ENCODE results near the gene CRACDL.
"Not testable (repeated sequence)": the region's sequence is repeated elsewhere in the genome, so short reads cannot be mapped to it uniquely, and the experiment has no call there.

The CRACDL gene

GRCh38 chr2:98882368-98882767 is 53.7 kb downstream of the CRACDL start:
- no peak for DNase-seq

DNA sequence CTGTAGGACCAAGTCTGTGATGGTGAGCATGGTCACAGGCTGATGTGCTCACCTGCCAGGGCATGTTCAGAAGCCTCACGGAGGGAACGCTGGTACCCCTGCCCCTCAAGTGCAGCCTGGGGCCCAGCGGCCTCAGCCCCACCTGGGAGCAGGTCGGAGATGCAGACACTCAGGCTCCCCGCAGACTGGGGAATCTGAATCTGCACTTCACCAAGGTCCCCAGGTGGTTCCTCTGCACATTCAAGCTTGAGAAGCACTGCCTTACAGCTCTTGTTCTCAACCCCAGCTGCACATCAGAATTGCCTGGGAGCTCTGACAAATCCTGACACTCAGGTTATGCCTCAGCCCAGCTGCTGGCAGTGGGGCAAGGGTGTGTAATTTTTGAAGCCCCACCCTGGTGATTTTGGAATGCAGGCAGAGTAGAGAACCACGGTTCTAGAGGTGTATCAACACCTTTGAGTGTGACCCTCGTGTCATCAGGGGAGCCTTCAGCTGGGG is 54.8 kb downstream of the CRACDL start:
- DNase-seq = no peak

DNA sequence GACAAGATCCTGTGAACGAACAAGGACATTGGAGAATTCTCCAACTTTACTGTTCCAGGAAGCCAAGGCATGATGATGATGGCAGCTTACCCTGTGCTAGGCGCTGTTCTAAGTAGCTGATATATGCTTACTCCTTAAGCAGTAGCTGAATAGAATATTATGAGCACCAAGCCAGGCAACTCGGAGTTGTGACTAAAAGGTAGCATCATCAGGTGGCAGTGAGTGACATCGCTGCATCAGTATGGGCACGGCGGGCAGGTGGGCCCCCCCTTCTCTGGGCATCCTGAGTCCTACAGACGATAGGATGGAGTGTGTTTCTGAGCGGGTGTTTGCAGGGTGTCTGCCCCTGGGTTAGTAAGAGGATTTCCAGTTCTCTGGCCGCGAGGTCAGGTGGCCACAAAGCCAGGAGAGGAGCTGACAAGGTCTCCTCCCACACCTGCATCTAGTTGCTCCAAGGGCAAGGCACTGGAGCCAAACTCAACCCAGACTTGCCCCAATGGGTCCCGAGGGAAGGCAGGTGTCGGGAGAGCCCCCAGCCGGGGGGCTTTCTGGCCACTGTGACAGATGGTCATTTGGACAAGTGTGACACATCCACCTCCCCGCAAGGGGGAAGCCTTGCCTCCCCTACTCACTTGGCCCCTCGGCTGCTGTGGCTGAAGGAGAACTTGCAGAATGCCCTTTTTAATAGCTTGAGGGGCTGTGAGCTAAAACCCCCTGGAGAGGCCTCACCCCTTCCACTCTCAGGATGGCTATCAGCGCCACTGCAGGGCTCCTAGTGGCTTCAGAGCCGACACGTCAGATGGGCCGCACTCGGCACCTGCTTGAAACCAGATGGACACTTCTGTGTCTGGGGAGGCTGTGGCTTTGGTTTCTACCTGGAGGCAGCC is 55.5 kb downstream of the CRACDL start:
- DNase-seq = no peak

GRCh38 chr2:98877658-98878057 is 58.4 kb downstream of the CRACDL start:
- DNase-seq = not testable (repeated sequence)

DNA sequence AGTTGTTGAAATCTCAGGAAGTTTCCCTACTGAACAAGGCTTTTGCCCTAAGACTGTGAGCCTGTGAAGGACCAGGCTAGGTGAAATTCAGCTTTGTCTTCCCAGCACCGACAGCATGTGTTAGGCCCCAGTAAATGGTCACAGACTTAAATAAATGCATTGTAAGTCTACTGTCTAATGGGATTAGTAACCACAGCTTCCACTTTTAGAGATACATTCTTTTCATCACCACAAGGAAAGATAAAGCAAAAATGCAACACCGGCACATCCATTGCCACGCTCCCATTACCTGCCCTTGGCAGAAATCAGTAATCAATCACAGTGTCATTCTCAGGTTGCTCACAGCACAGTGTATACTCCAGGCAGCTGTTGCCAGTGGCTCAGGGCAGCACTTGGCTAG is 59.3 kb downstream of the CRACDL start:
- no peak for DNase-seq

DNA sequence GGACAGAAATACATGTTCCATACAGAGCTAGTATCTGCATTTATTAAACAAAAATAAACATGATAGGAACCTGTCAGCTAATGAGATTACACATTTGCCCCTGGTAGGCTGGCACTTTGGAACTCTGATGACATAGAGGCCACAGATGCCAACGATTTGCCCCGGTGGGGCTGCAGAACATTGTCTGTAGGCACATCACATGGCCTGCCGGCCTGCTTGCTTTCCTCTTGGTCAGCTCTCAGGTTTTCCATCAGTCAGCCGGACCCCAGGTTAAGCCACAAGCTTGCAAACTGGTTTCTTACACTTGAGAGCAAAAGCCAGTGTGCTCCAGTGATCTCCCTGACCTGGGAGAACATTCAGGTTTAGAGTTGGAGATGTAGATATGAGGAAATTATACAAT is 60.3 kb downstream of the CRACDL start:
- DNase-seq = no peak

DNA sequence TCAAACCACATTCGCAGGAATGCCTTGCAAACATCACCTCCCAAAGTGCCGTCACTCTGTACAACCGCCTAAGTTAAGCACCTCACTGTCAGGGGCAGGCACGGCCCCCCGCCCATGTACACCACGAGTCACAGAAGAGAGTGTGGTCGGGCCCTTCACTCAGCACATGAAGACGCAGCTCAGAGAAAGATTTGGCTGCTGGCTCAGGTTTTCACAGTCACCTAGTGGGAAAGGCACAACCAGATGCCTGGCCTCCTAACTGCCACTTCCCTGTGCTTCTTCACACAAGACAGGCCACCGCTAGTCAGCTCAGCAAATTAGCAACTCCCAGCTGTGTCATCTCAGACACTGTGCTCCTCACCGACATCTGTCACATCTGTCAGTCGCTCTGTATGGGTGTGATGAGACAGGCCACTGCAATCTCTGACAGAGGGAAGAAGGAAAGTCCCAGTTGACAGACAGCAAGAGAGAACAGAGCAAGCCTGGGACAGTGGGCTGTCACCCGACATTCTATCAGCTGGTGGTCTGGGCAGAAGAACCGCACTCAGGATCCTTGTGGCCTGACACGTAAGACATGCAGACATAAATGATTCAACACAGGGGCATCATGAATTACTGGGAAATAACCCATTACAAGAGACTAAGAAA is 60.8 kb downstream of the CRACDL start:
- no peak for DNase-seq

DNA sequence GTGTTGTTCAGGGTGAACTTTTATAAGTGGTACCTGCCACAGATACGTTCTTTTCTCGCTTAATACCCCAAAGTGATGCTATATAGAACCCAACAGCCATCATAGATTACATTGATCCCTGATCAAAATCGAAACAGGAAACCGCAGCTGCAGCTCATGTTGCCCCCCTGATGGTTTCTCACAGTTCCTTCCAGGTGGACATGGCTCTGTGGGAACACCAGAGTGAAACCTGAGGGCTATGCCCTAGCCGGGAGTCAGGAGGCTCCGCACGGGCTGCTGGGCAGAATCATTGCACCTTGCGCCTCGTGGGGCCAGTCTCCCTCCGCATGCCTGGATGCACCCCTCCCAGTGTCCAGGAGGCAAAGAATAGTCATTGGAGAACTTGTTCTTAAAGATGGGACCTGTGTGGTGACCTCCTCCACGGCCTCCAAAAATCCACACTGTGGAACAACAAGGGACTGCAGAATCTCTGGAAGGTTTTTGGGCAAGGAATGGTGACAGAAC is 61.8 kb downstream of the CRACDL start:
- no peak for DNase-seq

- no peak for DNase-seq
Measured at GRCh38 chr2:98872526-98872925, 63.5 kb downstream of the CRACDL start.

DNA sequence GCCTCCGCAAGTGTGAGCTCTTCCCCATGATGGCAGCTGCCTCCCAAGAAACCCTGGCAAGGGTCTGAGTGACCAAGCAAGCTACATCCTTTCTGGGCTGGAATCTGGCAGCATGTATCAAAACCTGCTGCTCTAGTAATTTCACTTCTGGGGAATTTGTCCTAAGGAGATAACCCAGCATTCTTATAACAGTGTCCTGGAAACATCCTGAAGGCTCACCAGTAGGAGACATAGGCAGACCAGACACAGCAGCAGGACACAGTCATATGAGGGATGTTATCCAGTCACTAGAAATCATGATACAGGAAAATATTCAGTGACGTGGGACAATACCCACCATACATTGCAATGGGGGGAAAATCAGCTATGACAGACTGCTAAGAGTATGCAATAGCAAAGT is 64.5 kb downstream of the CRACDL start:
- DNase-seq = no peak

DNA sequence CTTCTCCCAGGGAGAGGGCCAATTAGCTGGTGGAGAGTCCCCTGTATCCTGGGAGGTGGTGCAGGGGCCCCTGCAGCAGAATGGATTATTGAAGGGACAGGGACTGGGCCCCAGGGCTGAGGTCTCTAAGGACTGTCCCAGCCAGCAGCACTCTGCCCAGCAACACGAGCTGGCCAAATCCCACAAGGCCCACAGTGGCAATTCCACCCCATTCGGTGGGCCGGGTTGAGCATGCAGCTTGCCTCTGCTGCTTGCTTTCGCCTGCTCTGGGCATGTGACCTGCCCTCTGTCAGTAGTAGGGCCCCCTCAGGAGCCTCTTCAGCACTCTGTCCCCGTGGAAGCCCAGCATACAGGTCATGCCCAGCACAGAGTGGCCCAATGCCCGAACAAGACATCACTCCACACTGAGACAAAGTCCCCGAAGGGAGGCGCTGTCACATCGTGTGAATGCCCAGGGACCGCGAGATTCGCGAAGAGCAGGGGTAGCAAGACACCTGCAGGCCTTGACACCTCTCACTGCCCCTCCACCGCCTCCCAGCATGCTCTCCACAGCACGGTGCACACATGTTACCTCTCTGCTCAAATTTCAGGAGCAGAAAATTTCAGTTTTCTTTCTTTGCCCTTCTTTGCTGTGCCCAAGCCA is 65.4 kb downstream of the CRACDL start:
- no peak for DNase-seq

DNA sequence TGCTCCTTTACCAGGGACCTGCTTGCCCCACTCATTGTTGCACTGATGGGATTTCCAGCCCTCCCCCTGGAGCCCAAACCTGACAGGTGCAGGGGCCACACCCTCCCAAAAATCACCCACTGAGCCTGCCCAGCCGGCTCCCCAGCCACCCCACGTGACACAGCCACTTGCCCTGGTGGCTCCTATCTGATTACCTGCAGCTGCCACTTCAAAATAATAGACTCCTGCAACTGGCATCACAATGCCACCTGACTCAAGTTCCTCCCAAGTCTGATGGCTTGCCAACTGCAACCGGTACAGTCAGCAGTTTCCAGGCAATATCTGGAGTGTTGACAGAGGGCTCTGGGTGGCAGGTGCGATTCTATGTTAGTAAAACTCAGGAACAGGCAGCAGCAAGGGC is 66.2 kb downstream of the CRACDL start:
- DNase-seq = no peak

GRCh38 chr2:98869272-98869641 is 66.8 kb downstream of the CRACDL start:
- no peak for DNase-seq

GRCh38 chr2:98868548-98869271 is 67.3 kb downstream of the CRACDL start:
- DNase-seq = no peak

DNA sequence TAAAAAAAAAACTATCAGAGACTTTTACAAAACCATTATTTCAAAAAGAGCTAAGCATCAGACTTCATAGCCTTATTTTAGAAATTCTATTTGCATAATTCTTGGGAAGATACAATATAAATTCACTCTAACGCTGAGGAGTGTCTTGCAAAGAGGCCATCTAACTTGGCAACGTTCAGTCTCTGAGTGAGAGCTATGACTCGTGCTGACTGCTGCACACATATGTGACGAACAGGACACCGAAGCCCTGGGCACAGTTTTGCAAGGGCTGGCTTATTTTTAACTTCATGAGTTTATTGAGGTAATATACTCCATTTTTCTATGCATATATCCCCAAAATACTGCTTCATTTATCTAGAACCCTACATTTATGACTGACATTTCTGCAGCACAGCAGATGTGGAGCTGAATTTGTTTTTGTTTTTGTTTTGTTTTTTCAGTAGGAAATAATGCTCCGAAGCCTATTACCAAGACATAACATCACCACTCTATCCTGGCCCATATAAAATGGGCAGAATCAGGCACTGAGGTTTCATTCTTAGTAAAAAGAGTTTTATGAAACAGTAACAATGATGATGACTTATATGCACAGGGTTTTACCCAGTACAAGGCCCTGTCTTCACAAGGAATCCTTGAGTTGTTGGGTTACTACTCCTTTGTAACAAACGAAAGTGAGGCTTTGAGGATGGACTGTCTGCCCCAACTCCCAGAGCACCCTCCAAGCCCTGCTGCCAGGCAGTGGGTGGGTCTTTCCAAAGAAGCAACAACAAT is 68.3 kb downstream of the CRACDL start:
- DNase-seq = no peak

DNA sequence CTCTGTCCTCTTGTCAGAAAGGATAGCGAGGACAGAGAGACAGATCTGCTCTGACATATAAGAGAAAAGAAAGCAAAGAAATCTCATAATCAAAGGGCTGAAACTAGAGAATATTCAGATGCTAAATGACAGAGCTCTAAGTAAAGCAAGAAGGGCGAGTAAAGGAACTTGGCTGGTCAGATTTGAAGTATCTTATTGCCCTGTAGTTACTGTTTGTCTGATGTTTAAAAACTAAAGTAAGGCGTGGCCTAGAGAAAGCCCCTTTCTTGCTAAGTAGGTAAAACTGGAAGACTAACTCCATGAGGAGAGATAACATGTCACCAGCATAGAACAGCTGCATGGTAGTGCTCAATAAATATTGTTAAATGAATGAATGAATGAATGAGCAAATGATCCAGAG is 70.0 kb downstream of the CRACDL start:
- DNase-seq = no peak

GRCh38 chr2:98861601-98862000 is 74.4 kb downstream of the CRACDL start:
- DNase-seq = no peak

GRCh38 chr2:98859323-98859722 is 76.7 kb downstream of the CRACDL start:
- no peak for DNase-seq

DNA sequence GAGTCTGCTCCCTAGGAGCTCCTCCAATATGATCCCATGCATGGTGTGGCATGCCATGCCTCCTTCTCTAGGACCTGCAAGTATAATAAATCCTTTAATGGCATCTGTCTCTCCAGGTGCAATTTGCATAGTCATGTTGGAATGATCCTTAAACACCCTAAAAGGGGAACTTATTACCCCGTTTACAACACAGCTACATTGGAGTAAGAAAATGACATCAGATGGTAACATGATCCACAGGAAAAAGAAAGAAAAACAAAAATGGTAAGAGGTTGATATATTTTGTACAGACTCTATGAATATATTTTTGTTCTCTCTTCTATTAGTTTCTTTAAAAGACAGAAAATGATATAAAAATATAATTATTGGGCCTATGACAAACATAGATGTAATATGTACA is 79.0 kb downstream of the CRACDL start:
- DNase-seq = no peak

- DNase-seq = no peak
Measured at GRCh38 chr2:98854682-98855081, 81.3 kb downstream of the CRACDL start.

DNA sequence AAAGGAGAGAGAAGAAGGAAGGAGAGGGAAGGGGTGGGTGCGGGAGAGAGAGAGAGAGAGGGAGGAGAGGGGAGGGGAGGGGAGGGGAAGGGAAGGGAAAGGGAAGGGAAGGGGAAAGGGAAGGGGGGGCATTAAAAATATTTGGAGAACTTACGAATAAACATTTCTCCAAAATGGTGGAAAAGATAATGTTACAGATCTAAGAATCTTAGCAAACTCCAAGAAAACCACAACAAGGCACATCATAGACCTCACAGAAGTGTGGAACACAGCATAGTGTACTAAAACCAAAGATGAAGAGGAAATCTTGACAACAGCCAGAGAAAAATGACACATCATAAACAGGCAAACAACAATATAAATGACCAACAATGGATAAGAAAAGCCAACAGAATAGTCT is 83.1 kb downstream of the CRACDL start:
- DNase-seq = no peak

DNA sequence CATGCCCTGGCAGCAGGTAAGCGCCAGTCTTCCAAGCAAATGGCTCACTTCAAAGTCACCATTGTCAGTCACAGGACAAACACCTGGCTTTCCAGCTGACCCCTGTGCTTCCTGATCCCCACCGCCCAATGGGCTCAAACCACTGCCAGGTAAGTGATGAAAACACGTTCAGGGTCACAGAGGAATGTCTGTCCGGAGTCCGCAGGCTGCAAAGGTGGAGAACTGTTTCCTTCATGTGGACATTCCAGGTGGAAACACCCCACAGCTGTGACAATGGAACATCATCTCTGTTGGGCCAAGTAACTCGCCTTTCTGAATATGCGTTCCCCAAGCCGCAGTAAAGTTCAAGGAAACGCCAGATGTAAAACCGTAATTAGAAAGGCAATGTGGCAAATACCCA is 86.0 kb downstream of the CRACDL start:
- DNase-seq = no peak
